AML-193 (cell line): ENCODE data around the gene GDF9.
"Not testable (repeated sequence)": the region's sequence is repeated elsewhere in the genome, so short reads cannot be mapped to it uniquely, and the experiment has no call there.

ENCODE experiments used
- DNase-seq, 2 experiments: peaks; one replicate each; lab custom pipeline; 2025; lab: John Stamatoyannopoulos, UW

GDF9 gene

DNA sequence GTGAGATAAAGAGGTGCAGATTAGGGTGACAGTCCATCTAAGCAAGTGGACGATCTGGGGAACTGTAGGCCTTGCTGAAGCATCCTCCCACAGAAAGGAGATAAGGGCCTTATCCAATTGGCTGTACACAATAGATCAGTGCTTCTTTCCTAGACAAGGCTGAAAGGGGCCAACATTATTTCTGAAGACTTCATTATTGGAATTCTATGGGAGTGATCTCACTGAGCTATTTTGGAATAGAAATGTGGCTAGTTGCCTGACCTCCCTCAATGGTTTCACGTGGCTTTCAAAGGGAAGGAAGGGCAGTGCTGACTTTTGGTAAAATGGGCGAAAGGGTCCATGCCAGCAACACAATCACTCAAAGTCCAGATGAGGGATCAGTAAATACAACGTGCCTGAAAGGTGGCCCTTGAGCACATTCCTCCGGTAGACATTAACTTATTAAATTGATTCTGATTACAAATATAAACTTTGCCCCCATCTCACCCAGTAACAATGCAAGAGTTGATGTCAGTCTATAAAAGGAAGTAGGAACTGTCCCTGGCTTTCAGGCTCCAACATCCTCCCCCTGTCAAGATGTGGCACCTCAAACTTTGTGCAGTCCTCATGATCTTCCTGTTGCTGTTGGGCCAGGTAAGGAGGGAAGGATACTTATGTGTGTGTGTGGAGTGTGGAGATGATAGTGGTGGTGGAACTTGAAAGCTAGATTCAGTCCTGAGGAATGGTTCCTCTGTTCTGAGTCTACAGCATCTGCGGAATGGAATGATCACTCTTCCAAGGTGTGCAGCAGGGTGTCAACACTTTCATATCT lies 7.1 kb upstream of the GDF9 start, which contains the start of gene LEAP2:
LEAP2 (plus strand) TSS at position 550 of the 811 bp plus-strand sequence; CDS start at position 577, 27 bp downstream.
- no peak for DNase-seq

GRCh38 chr5:132872788-132873118 lies 6.5 kb upstream of the GDF9 start:
- no peak for DNase-seq

DNA sequence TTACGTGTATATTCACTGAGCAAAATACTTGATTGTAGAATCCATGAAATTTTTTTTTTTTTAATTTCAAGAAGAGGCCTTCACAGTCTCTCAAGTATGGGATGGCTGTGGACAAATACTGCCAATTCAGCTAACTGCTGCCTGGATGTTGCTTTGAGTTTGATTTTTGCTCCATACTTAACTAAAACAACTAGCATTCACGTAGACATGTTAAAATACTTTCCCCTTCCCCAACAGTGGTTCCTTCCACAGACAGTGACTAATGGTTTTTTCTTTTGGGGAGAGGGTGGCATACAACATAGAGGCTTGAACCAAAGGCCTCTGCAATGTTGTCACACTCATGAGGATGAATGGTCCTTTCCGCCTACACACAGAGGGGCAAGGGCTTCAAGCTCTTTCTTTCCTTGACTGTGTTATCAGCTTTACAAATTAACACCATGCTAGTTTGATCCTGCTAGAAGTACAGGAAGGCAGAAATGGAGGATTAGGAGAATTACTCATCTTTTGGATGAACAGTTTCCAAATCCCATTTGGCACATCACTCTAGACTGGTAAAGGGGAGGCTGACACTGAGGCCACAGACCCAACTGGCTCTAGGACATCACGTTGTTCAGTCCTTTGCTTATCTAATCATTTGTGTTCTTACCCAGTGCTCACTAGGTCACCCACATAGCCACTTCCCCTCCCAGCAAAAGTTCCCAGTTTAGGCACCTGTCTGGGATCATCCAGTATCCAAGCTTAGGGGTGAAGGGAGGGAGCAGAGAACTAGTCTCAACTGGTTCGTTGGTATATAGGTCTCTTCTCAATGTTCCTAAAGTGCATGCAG lies 5.4 kb upstream of the GDF9 start:
- DNase-seq, result no peak

DNA sequence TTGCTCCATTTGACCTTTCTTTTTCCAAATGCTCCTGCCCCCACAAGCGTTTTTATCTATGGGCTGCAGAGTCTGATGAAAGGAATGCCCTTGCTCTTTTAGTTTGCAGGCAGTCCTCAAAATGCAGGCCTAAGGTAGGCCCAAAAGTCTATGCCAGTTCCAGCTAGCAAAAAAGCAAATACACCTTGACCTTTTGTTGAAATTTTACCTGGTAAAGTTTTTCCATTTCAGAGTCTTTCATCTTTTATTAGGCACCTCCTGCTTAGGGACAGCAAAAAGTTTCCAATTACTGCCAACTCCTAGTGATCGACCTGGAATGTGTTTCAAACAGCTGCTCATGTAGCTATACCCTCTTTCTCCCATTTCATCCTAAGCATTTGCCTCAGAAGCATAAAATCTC lies 4.5 kb upstream of the GDF9 start:
- DNase-seq, result no peak

DNA sequence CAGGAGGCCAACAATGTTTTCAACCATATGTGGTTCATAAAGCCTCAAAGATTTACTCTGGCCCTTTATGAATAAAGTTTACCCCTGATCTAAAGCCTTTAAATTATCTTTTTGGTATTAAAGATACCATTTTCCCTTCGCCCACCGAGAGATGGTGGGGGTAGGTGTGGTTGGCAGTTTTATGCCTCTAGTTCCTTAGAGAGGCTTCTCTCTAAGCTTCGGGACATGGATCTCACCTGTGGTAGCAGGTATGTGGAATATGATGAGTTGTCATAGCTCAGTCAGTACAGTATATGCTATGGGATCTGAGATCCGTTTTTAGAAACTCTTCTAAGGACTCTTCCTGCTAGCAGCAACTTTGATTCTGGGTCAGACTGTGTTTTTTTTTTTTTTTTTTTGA lies 2.5 kb upstream of the GDF9 start:
- no peak for DNase-seq

- no peak for DNase-seq
Observed at GRCh38 chr5:132867046-132867451, 780 bp upstream of the GDF9 start.

- DNase-seq, result no peak
Observed at GRCh38 chr5:132865668-132866341, 464 bp downstream of the GDF9 start.

DNA sequence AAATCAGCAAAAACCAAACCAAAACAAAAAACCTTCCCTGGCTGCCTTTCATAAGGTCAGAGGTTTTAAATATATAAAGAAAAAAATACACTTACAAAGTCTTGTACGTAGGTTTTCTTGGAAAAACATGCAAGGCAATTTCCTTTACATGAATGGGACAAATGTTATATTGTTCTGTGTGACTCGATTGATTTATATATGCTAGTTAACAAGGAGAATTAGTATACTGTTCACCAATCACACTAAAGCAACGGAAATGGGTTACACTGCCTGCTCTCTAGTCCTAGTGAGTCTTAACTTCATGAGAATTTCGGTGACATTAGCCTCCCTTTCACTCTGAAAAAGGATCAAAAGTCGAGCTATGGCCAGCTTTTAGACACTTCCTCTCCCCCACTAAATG lies 5.5 kb downstream of the GDF9 start:
- no peak for DNase-seq

GRCh38 chr5:132859889-132860437 lies 6.3 kb downstream of the GDF9 start:
- no peak for DNase-seq

- DNase-seq, result no peak
Observed at GRCh38 chr5:132856011-132856410, 10.3 kb downstream of the GDF9 start.

DNA sequence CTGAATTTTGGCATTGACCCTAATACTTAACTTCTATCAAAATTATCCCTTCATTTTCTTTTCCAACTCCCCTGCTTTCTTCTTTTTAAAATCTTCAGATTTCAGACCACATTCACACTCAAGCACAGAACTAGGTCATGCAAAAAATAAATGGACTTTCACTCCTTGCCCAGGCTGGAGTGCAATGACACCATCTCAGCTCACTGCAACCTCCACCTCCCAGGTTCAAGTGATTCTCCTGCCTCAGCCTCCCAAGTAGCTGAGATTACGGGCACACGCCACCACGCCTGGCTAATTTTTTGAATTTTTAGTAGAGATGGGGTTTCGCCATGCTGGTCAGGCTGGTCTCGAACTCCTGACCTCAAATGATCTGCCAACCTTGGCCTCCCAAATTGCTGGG lies 11.3 kb downstream of the GDF9 start:
- DNase-seq, result not testable (repeated sequence)

DNA sequence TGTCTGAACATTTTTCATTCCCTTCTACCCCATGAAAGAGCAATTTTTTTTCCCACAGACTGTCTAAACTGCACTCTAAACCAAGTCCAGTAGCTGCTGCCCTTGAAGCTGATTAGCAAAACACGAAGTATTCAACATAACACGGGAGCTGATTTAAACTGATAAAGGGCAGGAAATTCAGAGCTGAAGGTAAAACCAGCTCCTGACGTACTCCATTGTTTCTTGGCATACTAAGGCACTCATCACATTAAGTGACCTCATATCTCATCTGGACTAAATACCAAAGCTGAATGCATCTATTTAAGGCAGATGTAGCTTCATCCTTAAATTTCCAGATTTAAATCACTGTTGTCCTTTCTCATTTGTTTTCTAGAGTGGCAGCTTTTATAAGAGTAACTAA lies 12.0 kb downstream of the GDF9 start:
- DNase-seq, result no peak

DNA sequence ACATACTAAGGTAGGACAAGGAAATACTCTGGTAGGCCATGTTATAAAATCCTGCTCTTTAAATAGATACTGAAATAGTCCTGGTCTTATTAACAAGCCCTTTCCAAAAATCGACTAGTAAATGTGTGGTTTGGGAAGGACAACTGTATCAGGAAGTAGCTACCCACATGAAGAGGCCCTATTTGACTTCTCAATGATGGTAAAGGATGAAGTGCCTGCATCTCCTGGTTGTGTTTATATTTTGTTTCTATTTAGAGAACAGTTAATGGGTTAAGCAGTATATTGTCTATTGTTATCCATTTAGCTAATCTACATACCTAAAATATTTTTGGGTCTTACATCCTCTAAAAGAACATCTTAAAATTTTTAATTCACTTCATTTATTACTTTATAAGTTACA lies 12.5 kb downstream of the GDF9 start:
- no peak for DNase-seq

DNA sequence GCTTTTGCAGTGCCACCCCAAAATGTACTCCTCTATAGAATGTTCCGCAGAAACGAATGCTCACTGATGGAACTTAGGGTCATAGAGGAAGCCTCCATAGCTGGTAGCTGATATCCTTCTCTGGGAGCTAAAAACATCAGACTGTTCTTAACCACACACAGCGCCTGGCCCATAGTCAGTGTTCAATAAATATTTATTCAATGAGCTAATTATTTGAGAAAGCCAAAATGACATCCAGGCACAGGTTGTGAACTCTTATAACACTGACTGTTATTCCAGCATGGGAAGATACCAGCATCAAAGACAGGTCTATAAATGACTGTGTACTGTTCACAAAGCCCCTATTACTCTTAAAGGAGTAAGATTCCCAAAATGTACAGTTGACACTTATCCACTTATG lies 12.9 kb downstream of the GDF9 start:
- DNase-seq, result no peak

- no peak for DNase-seq
Observed at GRCh38 chr5:132850066-132850465, 16.2 kb downstream of the GDF9 start.

DNA sequence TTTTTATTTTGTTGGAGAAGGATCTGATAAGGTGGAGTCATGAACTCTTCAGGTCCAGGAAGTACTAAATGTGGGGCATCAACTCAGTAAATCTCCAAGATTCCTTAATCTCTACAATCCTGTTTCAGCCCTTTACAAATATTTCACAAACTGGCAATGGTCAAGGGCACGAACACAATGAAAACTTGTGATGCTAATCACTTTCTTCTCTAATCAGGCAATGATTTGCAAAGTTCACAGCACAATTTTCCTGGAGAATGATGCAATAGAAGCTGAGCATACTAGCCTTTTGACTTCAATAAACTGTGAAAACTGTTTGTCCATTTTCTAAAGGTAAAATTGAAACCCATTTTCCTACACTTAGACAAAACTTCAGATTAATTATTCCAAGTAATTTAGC lies 16.9 kb downstream of the GDF9 start:
- DNase-seq, result no peak

GRCh38 chr5:132848270-132848669 lies 18.0 kb downstream of the GDF9 start:
- no peak for DNase-seq

GRCh38 chr5:132841305-132841704 lies 25.0 kb downstream of the GDF9 start:
- no peak for DNase-seq

DNA sequence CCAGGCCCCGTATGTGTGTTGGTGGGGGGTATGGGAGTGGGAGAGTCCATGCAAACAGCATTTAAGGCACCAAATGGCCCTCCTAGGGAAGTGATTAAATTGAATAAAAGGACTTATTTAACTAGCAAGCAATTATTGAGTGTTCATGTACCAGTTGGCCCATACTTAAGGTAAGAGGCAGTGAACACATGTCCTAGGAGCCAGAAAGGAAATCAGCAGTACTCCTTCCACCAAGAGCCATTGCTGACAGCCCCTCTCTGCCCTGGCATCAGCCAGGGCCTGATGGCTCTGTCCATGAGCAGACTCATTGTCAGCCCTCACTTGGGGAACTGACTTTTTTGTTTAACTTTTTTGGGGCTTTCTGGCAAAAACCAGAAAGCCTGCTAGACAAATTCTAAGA lies 25.4 kb downstream of the GDF9 start:
- DNase-seq, result no peak

GRCh38 chr5:132840313-132840712 lies 26.0 kb downstream of the GDF9 start:
- no peak for DNase-seq

GRCh38 chr5:132839426-132840301 lies 26.6 kb downstream of the GDF9 start:
- DNase-seq, result no peak
